GM23338 (cell line): ENCODE measurements around the gene ZDHHC8.

ENCODE experiments used
- CREB1 ChIP-seq: fragments of 250-450 bp; sonication (Bioruptor Pico); IDR thresholded peaks from 2 replicates; pipeline ENCODE4 v1.5.0; 2020; ENCODE audit warnings: low read depth, mild to moderate bottlenecking, moderate library complexity
- EZH2 ChIP-seq: fragments of 200-600 bp; sonication (generic); IDR thresholded peaks from one replicate; pipeline ENCODE4 v1.8.0; 2017; ENCODE audit warnings: antibody characterized with exemption, mild to moderate bottlenecking, low read depth; ENCODE audit not compliant: unreplicated experiment
- EZH2phosphoT487 ChIP-seq: fragments of 200-600 bp; sonication (generic); IDR thresholded peaks from one replicate; pipeline ENCODE4 v1.8.1; 2018; ENCODE audit warnings: antibody characterized with exemption; ENCODE audit not compliant: unreplicated experiment
- POLR2AphosphoS5 ChIP-seq: IDR thresholded peaks from 2 replicates; pipeline ENCODE4 v1.6.1; 2016; ENCODE audit warnings: antibody characterized with exemption, low read depth
- ZNF114 ChIP-seq: fragments of 250-450 bp; sonication (Bioruptor Pico); IDR thresholded peaks from 2 replicates; pipeline ENCODE4 v1.5.0; 2020; ENCODE audit warnings: mild to moderate bottlenecking, moderate library complexity
- TF ChIP-seq, protein P1 (sequence below), 2 experiments: fragments of 200-600 bp in 1 of 2; sonication (generic) in 1 of 2; conservative IDR thresholded peaks; 2 replicates each; pipeline versions ENCODE4 v1.5.1 to v1.6.1; 2016 to 2017; ENCODE audit warnings: antibody characterized with exemption in 2 of 2, low read depth in 2 of 2, mild to moderate bottlenecking in 2 of 2, moderate library complexity in 1 of 2
- TF ChIP-seq, protein P2 (sequence below): IDR thresholded peaks from 2 replicates; pipeline ENCODE4 v1.6.1; 2016; ENCODE audit warnings: antibody characterized with exemption

DNA sequence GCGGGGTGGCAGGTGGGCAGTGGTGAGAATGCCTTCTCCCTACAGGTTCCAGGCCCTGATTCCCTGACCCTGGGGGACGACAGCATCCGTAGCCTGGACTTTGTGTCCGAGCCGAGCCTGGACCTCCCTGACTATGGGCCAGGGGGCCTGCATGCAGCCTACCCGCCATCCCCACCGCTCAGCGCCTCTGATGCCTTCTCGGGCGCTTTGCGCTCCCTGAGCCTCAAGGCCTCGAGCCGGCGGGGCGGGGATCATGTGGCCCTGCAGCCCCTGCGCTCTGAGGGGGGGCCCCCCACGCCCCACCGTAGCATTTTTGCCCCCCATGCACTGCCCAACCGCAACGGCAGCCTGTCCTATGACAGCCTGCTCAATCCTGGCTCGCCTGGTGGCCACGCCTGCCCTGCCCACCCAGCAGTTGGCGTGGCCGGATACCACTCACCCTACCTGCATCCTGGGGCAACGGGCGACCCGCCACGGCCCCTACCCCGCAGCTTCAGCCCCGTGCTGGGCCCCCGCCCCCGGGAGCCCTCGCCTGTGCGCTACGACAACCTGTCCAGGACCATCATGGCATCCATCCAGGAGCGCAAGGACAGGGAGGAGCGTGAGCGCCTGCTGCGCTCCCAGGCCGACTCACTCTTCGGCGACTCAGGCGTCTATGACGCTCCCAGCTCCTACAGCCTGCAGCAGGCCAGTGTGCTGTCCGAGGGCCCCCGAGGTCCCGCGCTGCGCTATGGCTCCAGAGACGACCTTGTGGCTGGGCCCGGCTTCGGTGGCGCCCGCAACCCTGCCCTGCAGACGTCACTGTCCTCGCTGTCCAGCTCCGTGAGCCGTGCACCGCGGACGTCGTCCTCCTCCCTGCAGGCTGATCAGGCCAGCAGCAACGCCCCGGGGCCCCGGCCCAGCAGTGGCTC lies 11.4 kb downstream of the ZDHHC8 start:
- TF ChIP-seq, protein P1, sequence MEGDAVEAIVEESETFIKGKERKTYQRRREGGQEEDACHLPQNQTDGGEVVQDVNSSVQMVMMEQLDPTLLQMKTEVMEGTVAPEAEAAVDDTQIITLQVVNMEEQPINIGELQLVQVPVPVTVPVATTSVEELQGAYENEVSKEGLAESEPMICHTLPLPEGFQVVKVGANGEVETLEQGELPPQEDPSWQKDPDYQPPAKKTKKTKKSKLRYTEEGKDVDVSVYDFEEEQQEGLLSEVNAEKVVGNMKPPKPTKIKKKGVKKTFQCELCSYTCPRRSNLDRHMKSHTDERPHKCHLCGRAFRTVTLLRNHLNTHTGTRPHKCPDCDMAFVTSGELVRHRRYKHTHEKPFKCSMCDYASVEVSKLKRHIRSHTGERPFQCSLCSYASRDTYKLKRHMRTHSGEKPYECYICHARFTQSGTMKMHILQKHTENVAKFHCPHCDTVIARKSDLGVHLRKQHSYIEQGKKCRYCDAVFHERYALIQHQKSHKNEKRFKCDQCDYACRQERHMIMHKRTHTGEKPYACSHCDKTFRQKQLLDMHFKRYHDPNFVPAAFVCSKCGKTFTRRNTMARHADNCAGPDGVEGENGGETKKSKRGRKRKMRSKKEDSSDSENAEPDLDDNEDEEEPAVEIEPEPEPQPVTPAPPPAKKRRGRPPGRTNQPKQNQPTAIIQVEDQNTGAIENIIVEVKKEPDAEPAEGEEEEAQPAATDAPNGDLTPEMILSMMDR (conservative IDR thresholded peaks at IDR 0.05; ENCODE audit: low read depth in 2 of 2): no peak
- TF ChIP-seq, protein P2, sequence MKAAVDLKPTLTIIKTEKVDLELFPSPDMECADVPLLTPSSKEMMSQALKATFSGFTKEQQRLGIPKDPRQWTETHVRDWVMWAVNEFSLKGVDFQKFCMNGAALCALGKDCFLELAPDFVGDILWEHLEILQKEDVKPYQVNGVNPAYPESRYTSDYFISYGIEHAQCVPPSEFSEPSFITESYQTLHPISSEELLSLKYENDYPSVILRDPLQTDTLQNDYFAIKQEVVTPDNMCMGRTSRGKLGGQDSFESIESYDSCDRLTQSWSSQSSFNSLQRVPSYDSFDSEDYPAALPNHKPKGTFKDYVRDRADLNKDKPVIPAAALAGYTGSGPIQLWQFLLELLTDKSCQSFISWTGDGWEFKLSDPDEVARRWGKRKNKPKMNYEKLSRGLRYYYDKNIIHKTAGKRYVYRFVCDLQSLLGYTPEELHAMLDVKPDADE: no peak
- TF ChIP-seq EZH2: no peak
- TF ChIP-seq ZNF114 (CRISPR knock-in tag): no peak
- TF ChIP-seq POLR2AphosphoS5: no peak
- no peak for TF ChIP-seq EZH2phosphoT487
- no peak for TF ChIP-seq CREB1 (CRISPR knock-in tag)
